Fibroblast of peridontal ligament (primary cell): Measurements from ENCODE around the gene EFNA1.

Source experiments
- DNase-seq: peaks from one replicate; pipeline ENCODE4 v3.0.0-alpha.2; 2010; ENCODE audit errors: extremely low read depth

EFNA1 gene

GRCh38 chr1:155124503-155125463 lies 2.9 kb upstream of the EFNA1 start:
- no peak for DNase-seq

GRCh38 chr1:155125511-155125945 lies 2.1 kb upstream of the EFNA1 start:
- DNase-seq = no peak

- DNase-seq = no peak
Measured at GRCh38 chr1:155125946-155126555, 1.6 kb upstream of the EFNA1 start.

GRCh38 chr1:155126556-155127104 lies 1.0 kb upstream of the EFNA1 start:
- peak; percentile 21 for DNase-seq

- DNase-seq = no peak
Measured at GRCh38 chr1:155127967-155128754, 485 bp downstream of the EFNA1 start.

- no peak for DNase-seq
Measured at GRCh38 chr1:155128755-155129473, 1.2 kb downstream of the EFNA1 start.

- no peak for DNase-seq
Measured at GRCh38 chr1:155130272-155131006, 2.8 kb downstream of the EFNA1 start.

- no peak for DNase-seq
Measured at GRCh38 chr1:155131285-155131684, 3.6 kb downstream of the EFNA1 start.

GRCh38 chr1:155131856-155132255 lies 4.2 kb downstream of the EFNA1 start:
- DNase-seq = no peak

GRCh38 chr1:155133799-155134281 lies 6.2 kb downstream of the EFNA1 start:
- no peak for DNase-seq

GRCh38 chr1:155134322-155134721 lies 6.6 kb downstream of the EFNA1 start:
- no peak for DNase-seq

- peak; percentile 84 for DNase-seq
Measured at GRCh38 chr1:155134880-155135414, 7.3 kb downstream of the EFNA1 start.

GRCh38 chr1:155135415-155136028 lies 7.8 kb downstream of the EFNA1 start, which contains the start of gene SLC50A1:
SLC50A1 (plus strand) TSS chr1:155135852; CDS start chr1:155135912, 60 bp downstream.
- peak; percentile 86 for DNase-seq

GRCh38 chr1:155136748-155137147 lies 9.1 kb downstream of the EFNA1 start:
- DNase-seq = no peak

- DNase-seq = no peak
Measured at GRCh38 chr1:155137154-155137949, 9.7 kb downstream of the EFNA1 start.

GRCh38 chr1:155139895-155140629 lies 12.4 kb downstream of the EFNA1 start, which contains the start of gene DPM3:
DPM3 (minus strand) TSS chr1:155140531; CDS start chr1:155140240, 291 bp downstream.
- DNase-seq = peak; percentile 70

GRCh38 chr1:155140630-155140953 lies 12.9 kb downstream of the EFNA1 start:
- DNase-seq = no peak

GRCh38 chr1:155141749-155142148 lies 14.1 kb downstream of the EFNA1 start:
- no peak for DNase-seq
